Left kidney (tissue), 2 donors: ENCODE measurements around the gene CCDC107. TPM values are rescaled to one million over a fixed set of nuclear protein-coding genes. Genes with fewer than 3 reads are reported as not detected.

ENCODE experiments used
- DNase-seq: peaks from one replicate; pipeline ENCODE4 v3.0.0-alpha.2; 2013
- polyA plus RNA-seq: library from polyadenylated mRNA; unstranded; fragments of 120-200 nt; gene quantifications from one replicate; pipeline ENCODE4 v1.2.1, GENCODE V29; 2013; ENCODE audit not compliant: insufficient read length

CCDC107 gene
- polyA plus RNA-seq, 1 donor: 12.6 TPM

- DNase-seq: peak; percentile 97
Observed at GRCh38 chr9:35657546-35658136, 451 bp upstream of the CCDC107 start, which contains the start of gene RMRP. Gene RMRP, minus strand, starts transcription at chr9:35658019.

GRCh38 chr9:35658968-35659220 is 802 bp downstream of the CCDC107 start:
- DNase-seq: no peak

GRCh38 chr9:35659340-35659739 is 1.2 kb downstream of the CCDC107 start:
- no peak for DNase-seq

- DNase-seq: no peak
Observed at GRCh38 chr9:35660966-35661415, 2.9 kb downstream of the CCDC107 start.

- DNase-seq: no peak
Observed at GRCh38 chr9:35661756-35662350, 3.8 kb downstream of the CCDC107 start.

GRCh38 chr9:35662437-35662836 is 4.3 kb downstream of the CCDC107 start:
- DNase-seq: no peak

GRCh38 chr9:35664531-35665470 is 6.7 kb downstream of the CCDC107 start, which contains the start of gene ARHGEF39:
Gene ARHGEF39, minus strand, starts transcription at chr9:35665195. Its CDS starts 26 bp downstream, at chr9:35665169.
- DNase-seq: peak; percentile 83

GRCh38 chr9:35665471-35665818 is 7.4 kb downstream of the CCDC107 start:
- DNase-seq: no peak

GRCh38 chr9:35666045-35666444 is 8.0 kb downstream of the CCDC107 start:
- DNase-seq: no peak

- no peak for DNase-seq
Observed at GRCh38 chr9:35666549-35666948, 8.5 kb downstream of the CCDC107 start.

- DNase-seq: no peak
Observed at GRCh38 chr9:35667939-35668338, 9.8 kb downstream of the CCDC107 start.

GRCh38 chr9:35669331-35670145 is 11.4 kb downstream of the CCDC107 start:
- DNase-seq: no peak

- no peak for DNase-seq
Observed at GRCh38 chr9:35673132-35674024, 15.3 kb downstream of the CCDC107 start, which contains the start of gene CA9. Gene CA9, plus strand, starts transcription at chr9:35673928. Its CDS starts 32 bp downstream, at chr9:35673960.

- no peak for DNase-seq
Observed at GRCh38 chr9:35674025-35674361, 15.9 kb downstream of the CCDC107 start.

GRCh38 chr9:35675204-35675603 is 17.1 kb downstream of the CCDC107 start:
- DNase-seq: no peak

GRCh38 chr9:35675732-35676392 is 17.8 kb downstream of the CCDC107 start:
- peak; percentile 82 for DNase-seq

GRCh38 chr9:35679091-35679490 is 21.0 kb downstream of the CCDC107 start:
- DNase-seq: no peak

- no peak for DNase-seq
Observed at GRCh38 chr9:35679766-35680330, 21.8 kb downstream of the CCDC107 start.

GRCh38 chr9:35680331-35681105 is 22.4 kb downstream of the CCDC107 start:
- no peak for DNase-seq
